HUES64 (cell line): ENCODE measurements around the gene IQCK. TPM values are rescaled to one million over a fixed set of nuclear protein-coding genes. Genes with fewer than 3 reads are reported as not detected.
"Not testable (repeated sequence)": the region's sequence is repeated elsewhere in the genome, so short reads cannot be mapped to it uniquely, and the experiment has no call there.

ENCODE experiments used
- H3K27ac ChIP-seq: 2 replicates; pipeline ENCODE4 v1.7.0; 2013; ENCODE audit warnings: low read depth, low read length, inconsistent platforms
- H3K27me3 ChIP-seq: 2 replicates; pipeline ENCODE4 v1.6.1; 2013; ENCODE audit warnings: mild to moderate bottlenecking, low read length; ENCODE audit not compliant: insufficient read depth
- H3K36me3 ChIP-seq: 2 replicates; pipeline ENCODE4 v1.6.1; 2013; ENCODE audit warnings: mild to moderate bottlenecking, low read length; ENCODE audit not compliant: insufficient read depth
- H3K4me1 ChIP-seq: 2 replicates; pipeline ENCODE4 v1.6.1; 2013; ENCODE audit warnings: mild to moderate bottlenecking, low read length, moderate library complexity; ENCODE audit not compliant: insufficient read depth
- H3K4me3 ChIP-seq: 2 replicates; pipeline ENCODE4 v1.5.1; 2013; ENCODE audit warnings: mild to moderate bottlenecking, low read length, moderate library complexity
- H3K9ac ChIP-seq: 2 replicates; pipeline ENCODE4 v1.6.1; 2013; ENCODE audit warnings: mild to moderate bottlenecking, low read depth, low read length
- H3K9me3 ChIP-seq: 2 replicates; pipeline ENCODE4 v1.6.1; 2013; ENCODE audit warnings: low read depth, low read length; ENCODE audit not compliant: insufficient read depth
- WGBS: fragments of 150-250, 120-280 bp; methylation state at CpG from one replicate; pipeline ENCODE4 v1.1.7; 2013; ENCODE audit warnings: missing lambda C conversion rate; 5-methylcytosine and 5-hydroxymethylcytosine counted together
- polyA plus RNA-seq, 2 experiments: library from polyadenylated mRNA; stranded (reverse); fragments of 50-300 nt; gene quantifications; one replicate each; pipeline ENCODE4 v1.2.3, GENCODE V29; 2013

IQCK gene, protein sequence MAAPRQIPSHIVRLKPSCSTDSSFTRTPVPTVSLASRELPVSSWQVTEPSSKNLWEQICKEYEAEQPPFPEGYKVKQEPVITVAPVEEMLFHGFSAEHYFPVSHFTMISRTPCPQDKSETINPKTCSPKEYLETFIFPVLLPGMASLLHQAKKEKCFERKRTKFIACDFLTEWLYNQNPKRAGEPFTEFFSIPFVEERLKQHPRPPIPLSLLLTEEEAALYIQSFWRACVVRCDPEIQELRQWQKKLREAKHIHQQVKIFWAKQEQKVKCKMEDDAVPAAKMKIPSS
- 8.6 TPM for polyA plus RNA-seq (2013, experiment 1 of 2)
- 10.5 TPM for polyA plus RNA-seq (2013, experiment 2 of 2)

DNA sequence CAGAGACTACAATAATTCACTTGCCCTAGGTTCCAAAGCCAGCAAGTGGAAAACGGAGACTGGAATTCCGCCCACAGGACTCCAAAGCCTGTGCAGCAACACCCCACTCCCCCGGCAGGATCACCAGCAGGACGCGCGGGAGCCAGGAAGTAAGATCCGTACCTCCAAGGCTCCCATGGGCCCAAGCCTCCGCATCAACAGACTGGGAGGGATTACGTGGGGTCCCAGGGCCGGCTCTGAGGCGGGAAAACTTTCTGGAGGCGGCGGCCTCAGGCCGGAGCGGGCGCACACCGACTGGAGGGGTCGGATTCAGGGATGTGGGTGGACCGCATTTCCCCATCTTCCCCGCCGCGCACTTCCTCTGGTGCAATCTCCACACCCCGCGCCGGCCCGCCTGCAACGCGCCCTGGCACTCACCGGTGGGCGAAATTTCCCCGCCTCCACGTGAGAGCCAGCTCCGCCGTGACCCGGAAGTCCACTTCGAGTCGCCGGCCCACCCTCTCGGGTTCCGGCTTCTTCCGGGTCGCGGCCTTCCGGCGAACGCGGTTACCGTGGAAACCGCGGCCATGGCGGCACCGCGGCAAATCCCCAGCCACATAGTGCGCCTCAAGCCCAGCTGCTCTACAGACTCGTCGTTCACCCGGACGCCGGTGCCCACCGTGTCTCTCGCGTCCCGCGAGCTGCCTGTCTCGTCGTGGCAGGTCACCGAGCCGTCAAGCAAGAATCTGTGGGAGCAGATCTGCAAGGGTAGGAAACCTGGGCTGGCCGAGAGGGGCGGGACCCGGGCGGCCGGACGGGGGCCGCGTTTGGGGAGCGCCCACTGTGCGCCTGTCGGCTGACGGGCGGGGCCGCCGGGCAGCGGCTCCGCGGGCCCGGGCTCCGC, at the start of gene IQCK, which contains the start of gene KNOP1:
Gene IQCK (plus strand): TSS at position 531 of the 883 bp plus-strand sequence. CDS start 36 bp downstream, at position 567.
Gene KNOP1 (minus strand): TSS at position 487 of the 883 bp plus-strand sequence. CDS start 3,192 bp downstream, outside the sequence.
- Histone ChIP-seq H3K9me3 (no peaks in the 10 kb centered on the region), H3K36me3 (peaks cover 33% of the 10 kb centered on the region), H3K9ac (peak within 1 kb of the TSS; percentile 97), H3K27ac (peak within 1 kb of the TSS; percentile 91), H3K27me3 (no peaks in the 10 kb centered on the region), H3K4me3 (peak within 1 kb of the TSS; percentile 88), H3K4me1 (peaks cover 15% of the 10 kb centered on the region)
- WGBS: under 1% methylated on average over 88 of the region's 88 CpGs

DNA sequence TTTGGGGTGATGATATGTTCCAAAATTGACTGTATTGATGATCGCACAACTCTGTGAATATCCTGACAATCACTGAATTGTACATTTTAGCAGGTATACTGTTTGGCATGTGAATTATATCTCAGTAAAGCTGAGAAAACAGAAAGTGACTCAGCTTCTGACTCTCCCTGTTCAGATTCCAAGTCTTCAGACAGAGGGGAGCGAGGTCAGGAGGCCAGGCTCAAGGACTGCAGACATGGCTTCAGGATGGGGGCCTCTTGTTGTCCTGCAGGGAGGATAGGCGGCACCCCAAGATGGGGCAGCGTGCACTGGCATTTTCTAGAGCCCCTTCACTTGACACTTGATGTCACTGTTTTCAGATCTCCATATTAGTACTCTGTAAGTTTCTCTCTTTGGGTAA, 45.7 kb upstream of the IQCK start:
- Histone ChIP-seq H3K27ac (no peak overlapping the region), H3K4me3 (no peak overlapping the region), H3K9ac (no peak overlapping the region), H3K4me1 (no peaks in the 10 kb centered on the region), H3K9me3 (no peaks in the 10 kb centered on the region), H3K36me3 (peaks cover 26% of the 10 kb centered on the region), H3K27me3 (no peaks in the 10 kb centered on the region)
- 96% methylated on average over 4 of the region's 4 CpGs for WGBS

DNA sequence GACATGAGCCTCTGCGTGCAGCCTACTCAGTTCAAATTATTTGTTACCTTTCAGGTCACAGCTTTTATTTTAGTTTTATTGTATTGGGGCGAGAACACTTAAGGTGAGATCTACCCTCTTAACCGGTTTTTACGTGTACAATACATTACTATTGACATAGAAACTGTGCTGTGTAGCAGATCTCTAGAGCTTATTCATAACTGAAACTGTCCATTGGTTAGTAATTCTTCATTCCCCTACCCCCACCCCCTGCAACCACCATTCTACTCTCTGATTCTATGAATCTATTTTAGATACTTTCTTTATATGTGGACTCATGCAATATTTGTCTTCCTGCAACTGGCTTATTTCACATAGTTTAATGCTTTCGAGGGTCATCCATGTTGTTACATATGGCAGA, 43.6 kb upstream of the IQCK start:
- H3K27me3 ChIP-seq: no peaks in the 10 kb centered on the region
- H3K36me3 ChIP-seq: peaks cover 20% of the 10 kb centered on the region
- 96% methylated on average over 2 of the region's 5 CpGs for WGBS
- H3K4me1 ChIP-seq: no peaks in the 10 kb centered on the region
- H3K27ac ChIP-seq: no peak overlapping the region
- H3K4me3 ChIP-seq: no peak overlapping the region
- H3K9me3 ChIP-seq: no peaks in the 10 kb centered on the region
- no peak overlapping the region for H3K9ac ChIP-seq

DNA sequence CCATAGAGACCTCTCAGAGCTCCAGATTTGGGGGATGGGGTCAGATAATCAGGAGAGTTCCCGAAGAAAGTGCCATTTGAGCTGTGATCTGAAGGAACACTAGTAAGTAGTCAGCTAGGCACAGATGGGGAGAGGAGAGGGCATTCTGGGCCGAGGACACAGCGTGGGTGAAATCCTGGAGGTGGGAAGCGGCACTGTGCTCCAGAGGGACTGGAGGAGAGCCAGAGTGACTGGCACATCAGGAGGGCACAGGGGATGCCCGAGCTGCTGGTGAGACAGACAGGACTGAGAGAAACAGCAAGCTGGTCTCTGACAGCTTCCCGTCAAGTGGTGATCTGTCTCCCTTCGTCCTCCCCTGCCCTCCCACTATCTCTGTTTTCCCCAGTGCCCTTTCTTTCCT, 40.7 kb upstream of the IQCK start:
- Histone ChIP-seq H3K9ac (no peak overlapping the region), H3K27me3 (no peaks in the 10 kb centered on the region), H3K9me3 (no peaks in the 10 kb centered on the region), H3K27ac (no peak overlapping the region), H3K4me1 (no peaks in the 10 kb centered on the region), H3K4me3 (no peak overlapping the region), H3K36me3 (peaks cover 12% of the 10 kb centered on the region)
- 92% methylated on average over 7 of the region's 7 CpGs for WGBS

DNA sequence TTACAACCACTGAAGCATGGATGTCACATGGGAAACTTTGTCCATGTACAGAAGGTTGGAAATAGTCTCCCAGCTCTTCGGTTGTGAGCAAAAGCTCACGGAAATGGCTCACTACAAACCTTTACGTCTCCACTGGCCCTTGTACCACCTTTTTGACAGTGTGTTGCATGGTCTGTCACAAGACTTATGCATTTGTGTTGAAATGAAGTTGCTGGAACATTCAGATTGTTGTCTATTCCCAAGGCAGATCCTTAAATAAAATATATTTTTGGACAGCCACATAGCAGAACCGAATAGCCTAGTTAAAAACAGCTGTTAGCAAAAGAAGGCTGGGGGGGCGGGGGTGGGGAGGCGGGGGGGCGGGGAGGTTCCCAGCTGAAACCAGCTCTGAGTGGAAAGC, 39.3 kb upstream of the IQCK start:
- H3K9me3 ChIP-seq: peaks cover 3% of the 10 kb centered on the region; the same call in 1 of the 2 replicates
- H3K27me3 ChIP-seq: no peaks in the 10 kb centered on the region
- no peak overlapping the region for H3K9ac ChIP-seq
- H3K4me1 ChIP-seq: no peaks in the 10 kb centered on the region
- WGBS: 98% methylated on average over 3 of the region's 7 CpGs
- H3K36me3 ChIP-seq: peaks cover 26% of the 10 kb centered on the region
- no peak overlapping the region for H3K4me3 ChIP-seq
- H3K27ac ChIP-seq: no peak overlapping the region

DNA sequence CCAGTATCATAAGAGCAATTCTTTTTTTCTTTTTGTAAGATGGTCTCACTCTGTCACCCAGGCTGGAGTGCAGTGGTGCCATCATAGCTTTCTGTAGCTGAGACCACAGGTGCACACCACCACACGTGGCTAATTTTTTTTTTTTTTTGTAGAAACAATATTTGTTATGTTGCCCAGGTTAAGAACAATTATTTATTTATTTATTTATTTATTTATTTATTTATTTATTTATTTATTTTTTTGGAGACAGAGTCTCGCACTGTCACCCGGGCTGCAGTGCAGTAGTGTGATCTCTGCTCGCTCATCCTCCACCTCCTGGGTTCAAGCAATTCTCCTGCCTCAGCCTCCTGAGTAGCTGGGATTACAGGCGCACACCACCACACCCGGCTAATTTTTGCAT, 38.8 kb upstream of the IQCK start:
- not testable (repeated sequence) for H3K4me1 ChIP-seq, H3K4me3 ChIP-seq, H3K27me3 ChIP-seq, H3K9ac ChIP-seq, H3K27ac ChIP-seq, H3K9me3 ChIP-seq
- H3K36me3 ChIP-seq: peaks cover 31% of the 10 kb centered on the region
- WGBS: 97% methylated on average over 6 of the region's 6 CpGs

DNA sequence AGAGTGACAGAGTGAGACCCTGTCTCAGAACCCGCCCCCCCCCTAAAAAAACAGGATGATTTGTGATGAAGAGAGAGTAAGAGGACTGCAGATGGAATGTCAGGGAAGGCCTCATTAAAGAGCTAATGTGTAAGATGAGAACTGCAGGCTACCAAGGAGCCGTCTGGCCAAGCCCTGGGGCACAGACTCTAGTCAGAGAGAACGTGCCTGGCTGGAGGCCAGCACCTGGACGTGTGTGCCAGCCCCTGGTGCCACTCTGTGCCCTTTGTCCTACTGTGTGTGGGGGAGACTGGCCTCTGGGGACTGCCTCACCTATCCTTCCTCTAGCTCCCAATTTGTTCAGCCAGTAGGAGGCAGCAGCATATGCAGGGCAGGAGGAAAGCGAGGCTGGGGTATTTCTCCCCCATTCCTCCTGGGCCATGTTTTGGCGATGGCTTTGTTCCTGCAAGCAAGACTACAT, 37.2 kb upstream of the IQCK start:
- no peak overlapping the region for H3K4me3 ChIP-seq
- H3K9me3 ChIP-seq: peaks cover 8% of the 10 kb centered on the region
- no peaks in the 10 kb centered on the region for H3K4me1 ChIP-seq
- H3K9ac ChIP-seq: no peak overlapping the region
- H3K27ac ChIP-seq: no peak overlapping the region
- peaks cover 44% of the 10 kb centered on the region for H3K36me3 ChIP-seq
- 84% methylated on average over 6 of the region's 6 CpGs for WGBS
- no peaks in the 10 kb centered on the region for H3K27me3 ChIP-seq

DNA sequence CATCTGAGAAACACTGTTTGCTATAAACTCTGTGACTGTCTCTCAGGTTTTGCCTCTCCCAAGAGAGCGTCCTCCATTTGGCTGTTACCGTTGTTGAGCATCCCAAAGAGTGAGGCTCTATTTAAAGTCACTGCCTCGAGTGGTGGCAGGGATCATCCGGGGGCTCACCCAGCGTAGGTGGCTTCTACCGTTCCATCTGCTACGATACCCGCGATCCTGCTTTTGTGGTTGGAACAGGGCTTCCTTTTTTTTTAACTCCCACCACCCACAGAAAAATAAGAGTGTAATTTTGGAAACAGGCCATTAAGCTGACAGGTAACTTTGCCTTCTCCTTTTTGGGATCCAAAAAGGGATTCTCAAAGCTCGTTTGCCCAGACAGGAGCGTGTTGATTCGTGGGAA, 36.4 kb upstream of the IQCK start:
- Histone ChIP-seq H3K27ac (no peak overlapping the region), H3K9ac (no peak overlapping the region), H3K27me3 (no peaks in the 10 kb centered on the region), H3K4me3 (no peak overlapping the region), H3K36me3 (peaks cover 48% of the 10 kb centered on the region), H3K4me1 (no peaks in the 10 kb centered on the region), H3K9me3 (peaks cover 8% of the 10 kb centered on the region)
- 96% methylated on average over 12 of the region's 12 CpGs for WGBS

DNA sequence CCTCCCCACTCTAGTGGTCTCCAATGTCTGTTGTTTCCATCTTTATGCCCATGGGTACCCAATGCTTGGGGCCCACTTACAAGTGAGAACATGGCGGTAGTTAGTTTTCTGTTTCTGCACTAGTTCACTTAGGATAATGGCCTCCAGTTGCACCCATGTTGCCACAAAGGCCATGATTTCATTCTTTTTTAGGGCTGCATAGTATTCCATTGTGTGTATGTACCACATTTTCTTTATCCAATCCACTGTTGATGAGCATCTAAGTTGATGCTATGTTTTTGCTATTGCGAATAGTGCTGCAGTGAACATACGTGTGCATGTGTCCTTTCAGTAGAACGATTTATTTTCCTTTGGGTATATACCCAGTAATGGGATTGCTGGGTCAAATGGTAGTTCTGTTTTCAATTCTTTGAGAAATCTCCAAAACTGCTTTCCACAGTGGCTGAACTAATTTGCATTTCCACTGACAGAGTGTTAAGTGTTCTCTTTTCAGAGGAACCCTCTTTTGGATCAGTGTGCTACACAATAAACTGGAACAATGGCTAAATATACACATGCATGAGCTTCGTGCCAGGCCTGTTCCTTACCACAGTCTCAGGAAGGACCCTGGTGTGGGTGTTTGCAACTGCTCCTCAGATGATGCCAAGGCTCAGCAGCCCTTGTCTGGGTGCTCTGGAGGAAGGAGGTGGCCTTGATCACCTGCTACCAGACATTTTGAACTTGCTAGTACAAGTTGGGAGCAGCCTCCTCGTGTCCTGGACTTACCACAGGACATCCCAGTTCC, 34.4 kb upstream of the IQCK start:
- Histone ChIP-seq H3K4me1 (peaks cover 4% of the 10 kb centered on the region; the same call in 1 of the 2 replicates), H3K27me3 (no peaks in the 10 kb centered on the region), H3K9ac (no peak overlapping the region), H3K9me3 (peaks cover 8% of the 10 kb centered on the region), H3K4me3 (no peak overlapping the region), H3K36me3 (peaks cover 56% of the 10 kb centered on the region), H3K27ac (no peak overlapping the region)
- 93% methylated on average over 6 of the region's 6 CpGs for WGBS

DNA sequence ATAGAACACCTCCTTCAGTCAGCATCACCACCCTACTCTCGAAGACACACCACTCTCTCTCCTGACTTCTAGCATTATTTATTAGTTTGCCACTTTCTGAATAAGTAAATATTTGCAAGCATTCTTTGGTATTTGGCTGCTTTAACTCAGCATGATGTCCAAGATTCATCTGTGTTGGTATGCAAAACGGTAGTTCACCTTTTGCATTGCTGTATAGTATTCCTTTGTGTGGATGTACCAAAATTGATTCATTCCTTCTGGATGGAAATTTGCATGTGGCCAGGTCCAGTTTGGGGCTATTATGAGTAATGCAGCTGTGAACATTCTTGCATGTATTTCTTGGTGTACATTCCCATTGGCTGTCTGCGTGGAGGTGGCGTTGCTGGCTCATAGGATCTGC, 32.9 kb upstream of the IQCK start:
- Histone ChIP-seq H3K27me3 (no peaks in the 10 kb centered on the region), H3K4me3 (no peak overlapping the region), H3K4me1 (peaks cover 4% of the 10 kb centered on the region; the same call in 1 of the 2 replicates), H3K9ac (no peak overlapping the region), H3K9me3 (peaks cover 8% of the 10 kb centered on the region), H3K27ac (no peak overlapping the region), H3K36me3 (peaks cover 59% of the 10 kb centered on the region)
- WGBS: 98% methylated on average over 3 of the region's 4 CpGs
